ENCODE measurements around the gene CHD2.

DNA sequence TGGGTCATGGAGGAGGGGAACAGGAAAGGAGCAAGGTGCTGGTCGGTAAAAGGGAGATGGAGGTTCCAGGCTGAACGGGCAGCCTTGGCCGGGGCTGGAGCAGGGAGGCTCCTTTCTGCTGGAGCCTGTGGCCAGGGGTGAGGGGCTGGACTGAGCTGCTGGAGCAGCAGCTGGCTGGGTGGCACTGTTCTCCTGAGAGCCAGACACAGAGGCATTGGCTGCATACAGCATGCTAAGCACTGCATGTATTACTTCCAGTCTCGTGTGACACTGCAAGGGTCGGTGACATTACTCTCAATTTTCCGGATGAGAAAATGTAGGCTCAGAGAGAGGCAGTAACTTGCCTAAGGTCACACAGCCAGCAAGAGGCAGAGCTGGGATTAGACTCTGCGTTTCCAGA lies 146.6 kb downstream of the CHD2 start:
- TF ChIP-seq POLR2A (IDR thresholded peaks at IDR 0.05; ENCODE audit: low read depth, low read length): no peak
- TF ChIP-seq POLR2AphosphoS5 (IDR thresholded peaks at IDR 0.05; ENCODE audit: low read depth, low read length): no peak
- no peak for TF ChIP-seq POU2F2 (IDR thresholded peaks at IDR 0.05; ENCODE audit: low read depth, low read length)
- TF ChIP-seq TAF1 (IDR thresholded peaks at IDR 0.05; ENCODE audit: low read depth, low read length): no peak
- no peak for TF ChIP-seq SPI1 (IDR thresholded peaks at IDR 0.05; ENCODE audit: low read depth, low read length)
- TF ChIP-seq PAX5 (IDR thresholded peaks at IDR 0.05; ENCODE audit: insufficient read depth, low read length, severe bottlenecking): no peak
